ENCODE data around the gene DLGAP1.
"Not testable (repeated sequence)": the region's sequence is repeated elsewhere in the genome, so short reads cannot be mapped to it uniquely, and the experiment has no call there.

The DLGAP1 gene

GRCh38 chr18:3619222-3619621, 835.9 kb downstream of the DLGAP1 start:
- Histone ChIP-seq H3K9ac (ENCODE audit: low read length in 5 of 5) (no peak overlapping the region), H3K36me3 (ENCODE audit: control insufficient read depth in 5 of 5, insufficient read depth in 5 of 5, low read length in 5 of 5) (no peaks in the 10 kb centered on the region), H3K27me3 (ENCODE audit: control insufficient read depth in 5 of 5, insufficient read depth in 4 of 5, low read length in 5 of 5) (no peaks in the 10 kb centered on the region), H3K27ac (ENCODE audit: low read depth, low read length) (no peak overlapping the region), H3K4me1 (ENCODE audit: control insufficient read depth in 5 of 5, insufficient read depth in 5 of 5, low read length in 5 of 5) (peaks cover 3 to 18% (median 12%) of the 10 kb centered on the region in 5 donors), H3K9me3 (ENCODE audit: control insufficient read depth in 5 of 5, low read length in 5 of 5) (peaks cover 0 to 5% (median 0%) of the 10 kb centered on the region in 5 donors), H3K4me3 (ENCODE audit: low read depth in 1 of 5, low read length in 5 of 5) (no peak overlapping the region)

- Histone ChIP-seq H3K27ac (ENCODE audit: low read depth, low read length) (no peak overlapping the region), H3K4me1 (ENCODE audit: control insufficient read depth in 5 of 5, insufficient read depth in 5 of 5, low read length in 5 of 5) (peaks cover 0 to under 1% (median 0%) of the 10 kb centered on the region in 5 donors), H3K36me3 (ENCODE audit: control insufficient read depth in 5 of 5, insufficient read depth in 5 of 5, low read length in 5 of 5) (no peaks in the 10 kb centered on the region), H3K4me3 (ENCODE audit: low read depth in 1 of 5, low read length in 5 of 5) (no peak overlapping the region), H3K27me3 (ENCODE audit: control insufficient read depth in 5 of 5, insufficient read depth in 4 of 5, low read length in 5 of 5) (no peaks in the 10 kb centered on the region), H3K9me3 (ENCODE audit: control insufficient read depth in 5 of 5, low read length in 5 of 5) (peaks cover 0 to 5% (median 0%) of the 10 kb centered on the region in 5 donors), H3K9ac (ENCODE audit: low read length in 5 of 5) (no peak overlapping the region)
Observed at GRCh38 chr18:3616744-3617143, 838.4 kb downstream of the DLGAP1 start.

- peaks cover 0 to 6% (median 3%) of the 10 kb centered on the region in 5 donors for H3K4me1 ChIP-seq (ENCODE audit: control insufficient read depth in 5 of 5, insufficient read depth in 5 of 5, low read length in 5 of 5)
- H3K4me3 ChIP-seq (ENCODE audit: low read depth in 1 of 5, low read length in 5 of 5): no peak overlapping the region
- H3K27ac ChIP-seq (ENCODE audit: low read depth, low read length): no peak overlapping the region
- no peaks in the 10 kb centered on the region for H3K27me3 ChIP-seq (ENCODE audit: control insufficient read depth in 5 of 5, insufficient read depth in 4 of 5, low read length in 5 of 5)
- H3K36me3 ChIP-seq (ENCODE audit: control insufficient read depth in 5 of 5, insufficient read depth in 5 of 5, low read length in 5 of 5): no peaks in the 10 kb centered on the region
- no peak overlapping the region for H3K9ac ChIP-seq (ENCODE audit: low read length in 5 of 5)
- peaks cover 0 to 5% (median 0%) of the 10 kb centered on the region in 5 donors for H3K9me3 ChIP-seq (ENCODE audit: control insufficient read depth in 5 of 5, low read length in 5 of 5)
Observed at GRCh38 chr18:3616142-3616541, 839.0 kb downstream of the DLGAP1 start.

GRCh38 chr18:3615374-3615985, 839.6 kb downstream of the DLGAP1 start:
- no peaks in the 10 kb centered on the region for H3K36me3 ChIP-seq (ENCODE audit: control insufficient read depth in 5 of 5, insufficient read depth in 5 of 5, low read length in 5 of 5)
- no peak overlapping the region for H3K27ac ChIP-seq (ENCODE audit: low read depth, low read length)
- H3K9ac ChIP-seq (ENCODE audit: low read length in 5 of 5): no peak overlapping the region
- H3K4me1 ChIP-seq (ENCODE audit: control insufficient read depth in 5 of 5, insufficient read depth in 5 of 5, low read length in 5 of 5): peaks cover 0 to 6% (median 3%) of the 10 kb centered on the region in 5 donors
- no peaks in the 10 kb centered on the region for H3K27me3 ChIP-seq (ENCODE audit: control insufficient read depth in 5 of 5, insufficient read depth in 4 of 5, low read length in 5 of 5)
- H3K9me3 ChIP-seq (ENCODE audit: control insufficient read depth in 5 of 5, low read length in 5 of 5): peaks cover 0 to 5% (median 0%) of the 10 kb centered on the region in 5 donors
- H3K4me3 ChIP-seq (ENCODE audit: low read depth in 1 of 5, low read length in 5 of 5): no peak overlapping the region

GRCh38 chr18:3612315-3612714, 842.8 kb downstream of the DLGAP1 start:
- H3K4me3 ChIP-seq (ENCODE audit: low read depth in 1 of 5, low read length in 5 of 5): no peak overlapping the region
- H3K4me1 ChIP-seq (ENCODE audit: control insufficient read depth in 5 of 5, insufficient read depth in 5 of 5, low read length in 5 of 5): peaks cover 0 to 6% (median 3%) of the 10 kb centered on the region in 5 donors
- H3K36me3 ChIP-seq (ENCODE audit: control insufficient read depth in 5 of 5, insufficient read depth in 5 of 5, low read length in 5 of 5): no peaks in the 10 kb centered on the region
- no peaks in the 10 kb centered on the region for H3K27me3 ChIP-seq (ENCODE audit: control insufficient read depth in 5 of 5, insufficient read depth in 4 of 5, low read length in 5 of 5)
- H3K9me3 ChIP-seq (ENCODE audit: control insufficient read depth in 5 of 5, low read length in 5 of 5): peaks cover 0 to 5% (median 0%) of the 10 kb centered on the region in 5 donors
- H3K27ac ChIP-seq (ENCODE audit: low read depth, low read length): no peak overlapping the region
- no peak overlapping the region for H3K9ac ChIP-seq (ENCODE audit: low read length in 5 of 5)

- H3K27me3 ChIP-seq (ENCODE audit: control insufficient read depth in 5 of 5, insufficient read depth in 4 of 5, low read length in 5 of 5): no peaks in the 10 kb centered on the region
- no peaks in the 10 kb centered on the region for H3K9me3 ChIP-seq (ENCODE audit: control insufficient read depth in 5 of 5, low read length in 5 of 5)
- no peak overlapping the region for H3K27ac ChIP-seq (ENCODE audit: low read depth, low read length)
- no peaks in the 10 kb centered on the region for H3K36me3 ChIP-seq (ENCODE audit: control insufficient read depth in 5 of 5, insufficient read depth in 5 of 5, low read length in 5 of 5)
- peaks cover 0 to 6% (median 3%) of the 10 kb centered on the region in 5 donors for H3K4me1 ChIP-seq (ENCODE audit: control insufficient read depth in 5 of 5, insufficient read depth in 5 of 5, low read length in 5 of 5)
- H3K4me3 ChIP-seq (ENCODE audit: low read depth in 1 of 5, low read length in 5 of 5): peak overlapping the region in 3 of 5 donors; percentile 22 to 40 (median 39)
- H3K9ac ChIP-seq (ENCODE audit: low read length in 5 of 5): no peak overlapping the region
Observed at GRCh38 chr18:3611313-3612090, 843.6 kb downstream of the DLGAP1 start.

- Histone ChIP-seq H3K9me3 (ENCODE audit: control insufficient read depth in 5 of 5, low read length in 5 of 5) (no peaks in the 10 kb centered on the region), H3K27me3 (ENCODE audit: control insufficient read depth in 5 of 5, insufficient read depth in 4 of 5, low read length in 5 of 5) (no peaks in the 10 kb centered on the region), H3K4me1 (ENCODE audit: control insufficient read depth in 5 of 5, insufficient read depth in 5 of 5, low read length in 5 of 5) (peaks cover 0 to 11% (median 10%) of the 10 kb centered on the region in 5 donors), H3K9ac (ENCODE audit: low read length in 5 of 5) (no peak overlapping the region), H3K36me3 (ENCODE audit: control insufficient read depth in 5 of 5, insufficient read depth in 5 of 5, low read length in 5 of 5) (no peaks in the 10 kb centered on the region), H3K4me3 (ENCODE audit: low read depth in 1 of 5, low read length in 5 of 5) (no peak overlapping the region), H3K27ac (ENCODE audit: low read depth, low read length) (no peak overlapping the region)
Observed at GRCh38 chr18:3610813-3611212, 844.3 kb downstream of the DLGAP1 start.

- Histone ChIP-seq H3K36me3 (ENCODE audit: control insufficient read depth in 5 of 5, insufficient read depth in 5 of 5, low read length in 5 of 5) (no peaks in the 10 kb centered on the region), H3K4me3 (ENCODE audit: low read depth in 1 of 5, low read length in 5 of 5) (no peak overlapping the region), H3K27ac (ENCODE audit: low read depth, low read length) (no peak overlapping the region), H3K9me3 (ENCODE audit: control insufficient read depth in 5 of 5, low read length in 5 of 5) (no peaks in the 10 kb centered on the region), H3K27me3 (ENCODE audit: control insufficient read depth in 5 of 5, insufficient read depth in 4 of 5, low read length in 5 of 5) (no peaks in the 10 kb centered on the region), H3K9ac (ENCODE audit: low read length in 5 of 5) (no peak overlapping the region), H3K4me1 (ENCODE audit: control insufficient read depth in 5 of 5, insufficient read depth in 5 of 5, low read length in 5 of 5) (peaks cover 0 to 16% (median 15%) of the 10 kb centered on the region in 5 donors)
Observed at GRCh38 chr18:3610188-3610708, 844.9 kb downstream of the DLGAP1 start.

- Histone ChIP-seq H3K36me3 (ENCODE audit: control insufficient read depth in 5 of 5, insufficient read depth in 5 of 5, low read length in 5 of 5) (no peaks in the 10 kb centered on the region), H3K27me3 (ENCODE audit: control insufficient read depth in 5 of 5, insufficient read depth in 4 of 5, low read length in 5 of 5) (no peaks in the 10 kb centered on the region), H3K4me1 (ENCODE audit: control insufficient read depth in 5 of 5, insufficient read depth in 5 of 5, low read length in 5 of 5) (peaks cover 7 to 34% (median 33%) of the 10 kb centered on the region in 5 donors), H3K27ac (ENCODE audit: low read depth, low read length) (no peak overlapping the region), H3K9me3 (ENCODE audit: control insufficient read depth in 5 of 5, low read length in 5 of 5) (no peaks in the 10 kb centered on the region), H3K4me3 (ENCODE audit: low read depth in 1 of 5, low read length in 5 of 5) (no peak overlapping the region), H3K9ac (ENCODE audit: low read length in 5 of 5) (no peak overlapping the region)
Observed at GRCh38 chr18:3608488-3608887, 846.6 kb downstream of the DLGAP1 start.

GRCh38 chr18:3608099-3608453, 847.0 kb downstream of the DLGAP1 start:
- not testable (repeated sequence) for H3K27ac ChIP-seq (ENCODE audit: low read depth, low read length); H3K27me3 ChIP-seq (ENCODE audit: control insufficient read depth in 5 of 5, insufficient read depth in 4 of 5, low read length in 5 of 5); H3K36me3 ChIP-seq (ENCODE audit: control insufficient read depth in 5 of 5, insufficient read depth in 5 of 5, low read length in 5 of 5); H3K9me3 ChIP-seq (ENCODE audit: control insufficient read depth in 5 of 5, low read length in 5 of 5); H3K9ac ChIP-seq (ENCODE audit: low read length in 5 of 5); H3K4me3 ChIP-seq (ENCODE audit: low read depth in 1 of 5, low read length in 5 of 5)
- H3K4me1 ChIP-seq (ENCODE audit: control insufficient read depth in 5 of 5, insufficient read depth in 5 of 5, low read length in 5 of 5): peaks cover 7 to 38% (median 37%) of the 10 kb centered on the region in 5 donors
